T-helper 2 cell treated with Interferon-gamma antibody and Interleukin-4, amounts not matched to agents 5 μg/mL and 100 μg/mL, for 36 hours (primary cell): ENCODE measurements around the gene KIFBP.
"Not testable (repeated sequence)": the region's sequence is repeated elsewhere in the genome, so short reads cannot be mapped to it uniquely, and the experiment has no call there.

Experiments used
- DNase-seq: peaks from one replicate; pipeline ENCODE4 v3.0.0; 2021; ENCODE audit warnings: low spot score
- H3K27ac Mint-ChIP-seq: one replicate; pipeline ENCODE4 v1.8.0; 2021; ENCODE audit warnings: mild to moderate bottlenecking, mixed read lengths
- H3K27me3 Mint-ChIP-seq: one replicate; pipeline ENCODE4 v1.8.0; 2021; ENCODE audit warnings: low read depth, mixed read lengths
- H3K36me3 Mint-ChIP-seq: one replicate; pipeline ENCODE4 v1.8.0; 2021; ENCODE audit warnings: low read depth, mixed read lengths
- H3K4me1 Mint-ChIP-seq: one replicate; pipeline ENCODE4 v1.8.0; 2021; ENCODE audit warnings: low read depth, mixed read lengths
- H3K4me3 Mint-ChIP-seq: one replicate; pipeline ENCODE4 v1.8.0; 2022; ENCODE audit warnings: mild to moderate bottlenecking, moderate library complexity, mixed read lengths
- H3K9me3 Mint-ChIP-seq: one replicate; pipeline ENCODE4 v1.8.0; 2021; ENCODE audit warnings: mixed read lengths

The KIFBP gene

GRCh38 chr10:68979738-68980137 is 8.9 kb upstream of the KIFBP start:
- H3K9me3 Mint-ChIP-seq, H3K4me3 Mint-ChIP-seq, DNase-seq, H3K4me1 Mint-ChIP-seq, H3K27me3 Mint-ChIP-seq: not testable (repeated sequence)
- H3K36me3 Mint-ChIP-seq = peaks cover 61% of the 10 kb centered on the region
- peak overlapping the region; percentile 10 for H3K27ac Mint-ChIP-seq

DNA sequence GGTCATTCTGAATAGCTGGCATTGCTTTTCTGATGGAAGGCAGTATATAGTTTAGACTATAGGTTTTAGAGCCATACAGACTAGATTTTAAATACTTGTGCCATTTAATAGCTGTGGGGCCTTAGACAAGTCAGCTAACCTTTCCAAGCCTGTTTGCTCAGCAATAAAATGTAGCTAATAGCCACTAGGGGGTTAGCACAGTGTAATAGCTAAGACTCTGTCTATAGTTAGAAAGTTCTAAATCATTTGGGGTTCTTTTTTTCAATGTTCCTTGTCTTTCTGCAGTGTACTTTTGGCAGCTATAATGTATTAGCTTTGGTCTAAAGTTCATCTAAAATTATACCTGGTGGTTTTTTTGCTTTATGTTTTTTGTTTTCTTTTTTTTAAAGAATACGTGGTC is 7.5 kb upstream of the KIFBP start:
- no peaks in the 10 kb centered on the region for H3K27me3 Mint-ChIP-seq
- H3K36me3 Mint-ChIP-seq = peaks cover 58% of the 10 kb centered on the region
- DNase-seq = no peak
- no peak overlapping the region for H3K27ac Mint-ChIP-seq
- no peak overlapping the region for H3K4me3 Mint-ChIP-seq
- peaks cover 4% of the 10 kb centered on the region for H3K4me1 Mint-ChIP-seq
- no peaks in the 10 kb centered on the region for H3K9me3 Mint-ChIP-seq

DNA sequence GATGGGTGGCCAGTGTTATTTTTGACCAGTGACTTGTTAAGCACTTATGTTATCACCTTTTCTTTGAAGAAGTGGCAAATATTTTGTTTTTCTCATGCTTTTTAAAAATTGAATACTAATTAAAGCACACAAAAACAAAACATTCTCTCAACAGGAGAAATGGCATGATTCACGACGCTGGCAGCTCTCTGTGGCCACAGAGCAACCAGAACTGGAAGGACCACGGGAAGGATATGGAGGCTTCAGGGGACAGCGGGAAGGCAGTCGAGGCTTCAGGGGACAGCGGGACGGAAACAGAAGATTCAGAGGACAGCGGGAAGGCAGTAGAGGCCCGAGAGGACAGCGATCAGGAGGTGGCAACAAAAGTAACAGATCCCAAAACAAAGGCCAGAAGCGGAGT is 6.2 kb upstream of the KIFBP start:
- Mint-ChIP-seq H3K27me3 (no peaks in the 10 kb centered on the region), H3K27ac (no peak overlapping the region), H3K4me3 (no peak overlapping the region), H3K36me3 (peaks cover 51% of the 10 kb centered on the region), H3K9me3 (no peaks in the 10 kb centered on the region), H3K4me1 (peaks cover 7% of the 10 kb centered on the region)
- no peak for DNase-seq

GRCh38 chr10:68987611-68988010 is 992 bp upstream of the KIFBP start:
- Mint-ChIP-seq H3K27ac (peak overlapping the region; percentile 15), H3K9me3 (no peaks in the 10 kb centered on the region), H3K27me3 (no peaks in the 10 kb centered on the region), H3K36me3 (peaks cover 23% of the 10 kb centered on the region), H3K4me1 (peaks cover 27% of the 10 kb centered on the region), H3K4me3 (no peak overlapping the region)
- no peak for DNase-seq

DNA sequence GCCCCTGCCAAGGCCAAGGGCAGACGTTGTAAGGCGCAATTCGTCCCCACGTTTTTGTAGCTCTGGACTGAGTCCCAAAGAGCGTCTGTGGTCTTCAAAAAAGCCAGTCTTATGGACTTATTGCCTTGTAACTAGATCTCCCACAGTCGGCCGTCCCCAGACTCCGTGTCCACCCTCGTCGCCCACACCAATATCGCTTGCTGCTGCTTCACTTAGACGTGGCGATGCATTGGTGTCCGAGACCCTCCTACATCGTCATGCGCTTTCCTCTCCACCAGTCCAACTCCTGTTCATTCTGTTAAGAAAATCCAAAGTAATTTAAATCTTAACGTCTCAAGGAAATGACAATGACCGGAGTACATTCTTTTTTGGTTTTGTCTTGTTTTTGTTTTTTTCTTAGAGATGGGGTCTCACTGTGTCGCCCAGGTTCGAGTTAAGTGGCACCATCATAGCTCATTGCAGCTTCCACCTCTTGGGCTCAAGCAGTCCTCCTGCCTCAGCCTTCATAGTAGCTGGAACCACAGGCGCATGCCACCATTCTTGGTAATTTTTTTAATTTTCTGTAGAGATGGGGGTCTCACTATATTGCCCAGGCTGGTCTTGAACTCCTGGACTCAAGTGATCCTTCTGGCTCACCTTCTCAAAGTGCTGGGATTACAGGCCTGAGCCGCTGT is 851 bp downstream of the KIFBP start:
- DNase-seq = no peak
- Mint-ChIP-seq H3K36me3 (peaks cover 12% of the 10 kb centered on the region), H3K27ac (peak overlapping the region; percentile 72), H3K27me3 (no peaks in the 10 kb centered on the region), H3K4me3 (peak overlapping the region; percentile 99), H3K4me1 (peaks cover 34% of the 10 kb centered on the region), H3K9me3 (no peaks in the 10 kb centered on the region)

GRCh38 chr10:68992636-68993440 is 4.2 kb downstream of the KIFBP start:
- H3K27me3 Mint-ChIP-seq = no peaks in the 10 kb centered on the region
- H3K36me3 Mint-ChIP-seq = peaks cover 4% of the 10 kb centered on the region
- H3K4me3 Mint-ChIP-seq = no peak overlapping the region
- peaks cover 40% of the 10 kb centered on the region for H3K4me1 Mint-ChIP-seq
- H3K9me3 Mint-ChIP-seq = no peaks in the 10 kb centered on the region
- DNase-seq = no peak
- H3K27ac Mint-ChIP-seq = no peak overlapping the region

DNA sequence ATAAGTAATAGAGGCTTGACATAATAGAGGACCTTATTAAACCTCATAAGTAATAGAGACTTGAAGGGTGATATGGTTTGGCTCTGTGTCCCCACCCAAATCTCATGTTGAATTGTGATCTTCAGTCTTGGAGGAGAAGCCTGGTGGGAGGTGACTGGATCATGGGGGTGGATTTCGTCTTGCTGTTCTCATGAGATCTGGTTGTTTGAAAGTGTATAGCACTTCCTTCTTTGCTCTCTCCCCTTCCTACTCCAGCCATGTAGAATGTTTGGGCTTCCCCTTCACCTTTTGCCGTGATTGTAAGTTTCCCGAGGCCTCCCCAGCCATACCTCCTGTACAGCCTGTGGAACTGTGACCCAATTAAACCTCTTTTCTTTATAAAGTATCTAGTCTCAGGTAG is 8.6 kb downstream of the KIFBP start:
- H3K4me3 Mint-ChIP-seq = peak overlapping the region; percentile 35
- peak overlapping the region; percentile 34 for H3K27ac Mint-ChIP-seq

DNA sequence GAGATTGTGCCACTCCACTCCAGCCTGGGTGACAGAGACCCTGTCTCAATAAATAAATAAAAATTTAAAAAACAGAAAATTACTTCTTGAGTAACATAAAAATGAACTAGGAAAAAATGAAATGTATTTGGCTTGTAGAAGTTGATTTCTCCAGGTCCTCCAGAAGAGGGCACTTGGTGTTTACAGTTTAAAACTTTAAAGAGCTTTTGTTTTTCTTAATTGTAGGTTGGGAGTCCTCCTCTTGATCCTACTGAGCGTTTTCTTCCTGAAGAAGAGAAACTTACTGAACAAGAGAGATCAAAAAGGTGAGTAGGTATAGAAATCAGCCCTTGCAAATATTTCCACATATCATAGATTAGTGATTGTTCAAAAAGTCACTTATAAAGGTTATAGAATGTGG is 16.2 kb downstream of the KIFBP start:
- H3K27ac Mint-ChIP-seq = no peak overlapping the region
- H3K4me1 Mint-ChIP-seq = peaks cover 1% of the 10 kb centered on the region
- peaks cover 10% of the 10 kb centered on the region for H3K36me3 Mint-ChIP-seq
- no peak overlapping the region for H3K4me3 Mint-ChIP-seq
- DNase-seq = no peak
- no peaks in the 10 kb centered on the region for H3K27me3 Mint-ChIP-seq
- H3K9me3 Mint-ChIP-seq = no peaks in the 10 kb centered on the region

More for the DNA sequence above, 8.6 kb downstream of the KIFBP start:
- DNase-seq = no peak
- peaks cover 21% of the 10 kb centered on the region for H3K4me1 Mint-ChIP-seq
- H3K27me3 Mint-ChIP-seq = no peaks in the 10 kb centered on the region
- H3K9me3 Mint-ChIP-seq = no peaks in the 10 kb centered on the region
- H3K36me3 Mint-ChIP-seq = peaks cover 3% of the 10 kb centered on the region

- no peaks in the 10 kb centered on the region for H3K27me3 Mint-ChIP-seq
- H3K4me1 Mint-ChIP-seq = peaks cover 1% of the 10 kb centered on the region
- peaks cover 14% of the 10 kb centered on the region for H3K36me3 Mint-ChIP-seq
- no peak overlapping the region for H3K27ac Mint-ChIP-seq
- no peak overlapping the region for H3K4me3 Mint-ChIP-seq
- H3K9me3 Mint-ChIP-seq = no peaks in the 10 kb centered on the region
- DNase-seq = no peak
Measured at GRCh38 chr10:69005704-69006485, 17.3 kb downstream of the KIFBP start.

DNA sequence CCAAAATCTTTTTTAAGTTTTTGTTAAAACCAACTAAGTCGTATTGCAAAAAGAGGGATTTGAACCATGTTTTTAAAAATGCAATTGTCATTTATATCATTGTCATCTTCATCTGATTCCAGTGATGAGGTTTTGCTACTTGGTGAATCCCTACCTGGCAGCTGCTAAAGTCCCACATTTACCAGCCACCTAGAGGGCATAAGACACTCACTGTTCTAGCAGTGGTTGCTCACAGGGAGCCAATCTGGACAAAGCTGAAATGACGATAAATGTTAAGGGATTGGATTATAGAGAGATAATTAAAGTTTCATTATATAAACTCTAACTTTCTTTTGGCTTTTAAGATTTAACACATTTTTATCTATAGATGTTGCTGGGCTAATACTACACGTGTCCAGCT is 18.7 kb downstream of the KIFBP start:
- DNase-seq = no peak
- Mint-ChIP-seq H3K27ac (no peak overlapping the region), H3K36me3 (peaks cover 15% of the 10 kb centered on the region), H3K27me3 (no peaks in the 10 kb centered on the region), H3K4me1 (peaks cover 1% of the 10 kb centered on the region), H3K9me3 (no peaks in the 10 kb centered on the region), H3K4me3 (no peak overlapping the region)

DNA sequence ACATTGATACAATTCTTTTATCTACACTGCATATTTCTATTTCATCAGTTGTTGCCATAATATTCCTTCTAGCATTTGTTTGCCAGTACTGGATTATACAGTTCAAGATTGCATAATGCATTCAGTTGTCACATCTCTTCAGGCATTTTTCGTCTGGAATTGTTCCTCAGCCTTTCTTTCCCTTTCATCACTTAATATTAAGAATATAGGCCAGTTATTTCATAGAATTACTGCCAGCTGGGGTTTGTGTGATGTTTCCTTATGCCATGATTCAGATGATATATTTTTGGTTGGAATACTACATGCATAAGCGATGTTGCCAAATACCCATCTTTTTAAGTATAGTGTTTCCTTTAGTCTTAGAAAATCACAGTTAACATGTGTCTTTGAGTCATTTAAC is 20.8 kb downstream of the KIFBP start:
- Mint-ChIP-seq H3K36me3 (peaks cover 24% of the 10 kb centered on the region), H3K27ac (no peak overlapping the region), H3K27me3 (no peaks in the 10 kb centered on the region), H3K4me1 (peaks cover 10% of the 10 kb centered on the region), H3K9me3 (no peaks in the 10 kb centered on the region), H3K4me3 (no peak overlapping the region)
- DNase-seq = no peak

GRCh38 chr10:69010151-69010640 is 21.6 kb downstream of the KIFBP start:
- Mint-ChIP-seq H3K27me3 (no peaks in the 10 kb centered on the region), H3K27ac (no peak overlapping the region), H3K9me3 (no peaks in the 10 kb centered on the region), H3K4me1 (peaks cover 9% of the 10 kb centered on the region), H3K36me3 (peaks cover 23% of the 10 kb centered on the region), H3K4me3 (no peak overlapping the region)
- no peak for DNase-seq

- H3K4me3 Mint-ChIP-seq, H3K9me3 Mint-ChIP-seq, H3K27me3 Mint-ChIP-seq, H3K4me1 Mint-ChIP-seq, DNase-seq: not testable (repeated sequence)
- H3K36me3 Mint-ChIP-seq = peaks cover 28% of the 10 kb centered on the region
- H3K27ac Mint-ChIP-seq = peak overlapping the region; percentile 35
Measured at GRCh38 chr10:69012778-69013177, 24.2 kb downstream of the KIFBP start.

GRCh38 chr10:69014171-69014570 is 25.6 kb downstream of the KIFBP start:
- H3K4me3 Mint-ChIP-seq = no peak overlapping the region
- no peak for DNase-seq
- no peaks in the 10 kb centered on the region for H3K9me3 Mint-ChIP-seq
- H3K27ac Mint-ChIP-seq = no peak overlapping the region
- no peaks in the 10 kb centered on the region for H3K27me3 Mint-ChIP-seq
- H3K4me1 Mint-ChIP-seq = peaks cover 12% of the 10 kb centered on the region
- peaks cover 32% of the 10 kb centered on the region for H3K36me3 Mint-ChIP-seq
